ENCODE data around the gene CPN2. TPM values are rescaled to one million over a fixed set of nuclear protein-coding genes. Genes with fewer than 3 reads are reported as not detected.

Gene CPN2
- total RNA-seq, 2 donors from 2014 or later, result not detected

DNA sequence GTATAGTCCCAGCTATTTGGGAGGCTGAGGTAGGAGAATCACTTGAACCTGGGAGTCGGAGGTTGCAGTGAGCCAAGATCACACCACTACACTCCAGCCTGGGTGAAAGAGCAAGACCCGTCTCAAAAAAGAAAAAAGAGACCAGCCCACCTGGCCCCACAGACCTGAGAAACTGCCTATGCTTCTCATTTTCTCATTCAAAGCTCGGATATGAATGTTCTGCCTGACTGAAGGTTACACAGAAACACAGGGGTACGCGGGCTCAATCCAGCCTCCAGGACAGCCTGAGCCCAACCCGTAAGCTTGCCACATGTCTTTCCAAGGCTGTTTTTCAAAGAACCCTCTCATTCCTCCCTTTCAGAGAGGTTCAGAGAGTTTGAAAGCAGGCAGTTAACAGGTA, 28.1 kb upstream of the CPN2 start:
- DNase-seq (ENCODE audit: low spot score), result no peak
- TF ChIP-seq, protein P1, sequence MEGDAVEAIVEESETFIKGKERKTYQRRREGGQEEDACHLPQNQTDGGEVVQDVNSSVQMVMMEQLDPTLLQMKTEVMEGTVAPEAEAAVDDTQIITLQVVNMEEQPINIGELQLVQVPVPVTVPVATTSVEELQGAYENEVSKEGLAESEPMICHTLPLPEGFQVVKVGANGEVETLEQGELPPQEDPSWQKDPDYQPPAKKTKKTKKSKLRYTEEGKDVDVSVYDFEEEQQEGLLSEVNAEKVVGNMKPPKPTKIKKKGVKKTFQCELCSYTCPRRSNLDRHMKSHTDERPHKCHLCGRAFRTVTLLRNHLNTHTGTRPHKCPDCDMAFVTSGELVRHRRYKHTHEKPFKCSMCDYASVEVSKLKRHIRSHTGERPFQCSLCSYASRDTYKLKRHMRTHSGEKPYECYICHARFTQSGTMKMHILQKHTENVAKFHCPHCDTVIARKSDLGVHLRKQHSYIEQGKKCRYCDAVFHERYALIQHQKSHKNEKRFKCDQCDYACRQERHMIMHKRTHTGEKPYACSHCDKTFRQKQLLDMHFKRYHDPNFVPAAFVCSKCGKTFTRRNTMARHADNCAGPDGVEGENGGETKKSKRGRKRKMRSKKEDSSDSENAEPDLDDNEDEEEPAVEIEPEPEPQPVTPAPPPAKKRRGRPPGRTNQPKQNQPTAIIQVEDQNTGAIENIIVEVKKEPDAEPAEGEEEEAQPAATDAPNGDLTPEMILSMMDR (IDR thresholded peaks at IDR 0.05), result no peak
- Histone ChIP-seq H3K4me3 (no peak overlapping the region), H3K27ac (no peak overlapping the region), H3K27me3 (no peaks in the 10 kb centered on the region), H3K4me1 (no peaks in the 10 kb centered on the region), H3K9me3 (no peaks in the 10 kb centered on the region), H3K36me3 (no peaks in the 10 kb centered on the region)

- TF ChIP-seq, protein P1 (IDR thresholded peaks at IDR 0.05), result no peak
- H3K4me1 ChIP-seq, result no peaks in the 10 kb centered on the region
- H3K27ac ChIP-seq, result no peak overlapping the region
- no peaks in the 10 kb centered on the region for H3K9me3 ChIP-seq
- no peak for DNase-seq (ENCODE audit: low spot score)
- no peak overlapping the region for H3K4me3 ChIP-seq
- H3K27me3 ChIP-seq, result no peaks in the 10 kb centered on the region
- H3K36me3 ChIP-seq, result no peaks in the 10 kb centered on the region
Observed at GRCh38 chr3:194377708-194378107, 26.6 kb upstream of the CPN2 start.

DNA sequence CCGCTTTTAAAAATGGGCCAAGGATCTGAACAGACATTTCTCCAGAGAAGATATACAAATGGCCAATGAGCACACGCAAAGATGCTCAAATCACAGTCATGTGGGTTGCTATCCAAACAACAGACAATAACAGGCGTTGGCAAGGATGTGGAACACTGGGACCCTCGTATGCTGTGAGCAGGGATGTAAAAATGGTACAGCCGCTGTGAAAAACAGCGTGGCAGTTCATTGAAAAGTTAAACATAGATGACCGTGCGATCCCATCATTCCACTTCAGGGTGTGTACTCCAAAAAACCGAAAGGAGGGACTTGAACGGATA, 25.1 kb upstream of the CPN2 start:
- no peaks in the 10 kb centered on the region for H3K9me3 ChIP-seq
- no peaks in the 10 kb centered on the region for H3K27me3 ChIP-seq
- H3K36me3 ChIP-seq, result no peaks in the 10 kb centered on the region
- H3K4me3 ChIP-seq, result no peak overlapping the region
- H3K4me1 ChIP-seq, result no peaks in the 10 kb centered on the region
- TF ChIP-seq, protein P1 (IDR thresholded peaks at IDR 0.05), result no peak
- DNase-seq (ENCODE audit: low spot score), result no peak
- no peak overlapping the region for H3K27ac ChIP-seq

GRCh38 chr3:194375473-194376240, 24.5 kb upstream of the CPN2 start:
- no peak overlapping the region for H3K27ac ChIP-seq
- no peaks in the 10 kb centered on the region for H3K4me1 ChIP-seq
- H3K4me3 ChIP-seq, result no peak overlapping the region
- H3K27me3 ChIP-seq, result no peaks in the 10 kb centered on the region
- no peak for DNase-seq (ENCODE audit: low spot score)
- no peaks in the 10 kb centered on the region for H3K9me3 ChIP-seq
- no peaks in the 10 kb centered on the region for H3K36me3 ChIP-seq
- TF ChIP-seq, protein P1 (IDR thresholded peaks at IDR 0.05), result no peak

GRCh38 chr3:194374935-194375334, 23.8 kb upstream of the CPN2 start:
- H3K27ac ChIP-seq, result no peak overlapping the region
- no peak overlapping the region for H3K4me3 ChIP-seq
- TF ChIP-seq, protein P1 (IDR thresholded peaks at IDR 0.05), result no peak
- no peaks in the 10 kb centered on the region for H3K27me3 ChIP-seq
- H3K4me1 ChIP-seq, result no peaks in the 10 kb centered on the region
- DNase-seq (ENCODE audit: low spot score), result no peak
- H3K9me3 ChIP-seq, result no peaks in the 10 kb centered on the region
- H3K36me3 ChIP-seq, result no peaks in the 10 kb centered on the region

DNA sequence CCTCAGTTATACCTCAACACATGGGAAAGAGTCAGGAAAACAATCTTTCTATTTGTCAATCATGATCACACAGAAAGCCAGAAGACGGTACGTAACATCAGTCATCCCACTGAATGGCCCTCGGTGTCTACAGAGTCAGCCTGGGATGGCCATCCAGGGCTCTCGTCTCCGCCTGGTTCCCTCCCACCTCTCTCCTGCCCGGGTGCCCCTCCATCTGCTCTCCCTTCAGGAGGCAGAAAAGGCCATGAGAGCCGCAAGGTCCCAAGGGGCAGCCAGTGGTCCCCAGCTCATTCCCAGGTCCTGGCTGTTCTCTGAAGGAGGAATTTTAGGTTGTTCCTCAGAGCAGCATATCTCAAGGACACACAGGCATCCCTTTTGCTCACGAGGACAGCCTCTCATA, 22.8 kb upstream of the CPN2 start:
- Histone ChIP-seq H3K27me3 (no peaks in the 10 kb centered on the region), H3K36me3 (no peaks in the 10 kb centered on the region), H3K4me3 (no peak overlapping the region), H3K4me1 (peaks cover 0 to 10% of the 10 kb centered on the region in 2 donors), H3K9me3 (no peaks in the 10 kb centered on the region), H3K27ac (no peak overlapping the region)
- no peak for DNase-seq (ENCODE audit: low spot score)
- TF ChIP-seq, protein P1 (IDR thresholded peaks at IDR 0.05), result no peak

All from right atrium auricular region (tissue), 2 donors.